ENCODE measurements around the gene RNF145.
"Not testable (repeated sequence)": the region's sequence is repeated elsewhere in the genome, so short reads cannot be mapped to it uniquely, and the experiment has no call there.

RNF145 gene

DNA sequence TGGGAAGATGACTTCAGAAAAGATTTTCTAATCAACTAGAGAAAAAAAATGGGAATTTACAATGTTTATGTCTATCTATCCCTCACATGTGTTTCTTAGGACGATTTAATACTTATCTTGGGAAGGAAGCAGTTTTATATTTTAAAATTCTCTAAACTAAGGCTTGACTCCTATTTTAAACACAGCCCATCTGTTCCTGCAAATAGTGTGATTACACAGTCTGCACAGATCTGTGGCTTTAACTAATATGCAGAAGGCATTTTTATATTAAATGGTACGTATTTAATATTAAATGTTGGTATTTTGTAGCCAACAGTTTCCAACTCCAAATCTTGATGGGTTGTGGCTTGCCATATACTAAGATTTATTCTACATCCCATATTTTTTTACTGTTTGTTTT, 56.5 kb downstream of the RNF145 start:
- no peak for DNase-seq

GRCh38 chr5:159149085-159149484, 60.3 kb downstream of the RNF145 start:
- no peak for DNase-seq

DNA sequence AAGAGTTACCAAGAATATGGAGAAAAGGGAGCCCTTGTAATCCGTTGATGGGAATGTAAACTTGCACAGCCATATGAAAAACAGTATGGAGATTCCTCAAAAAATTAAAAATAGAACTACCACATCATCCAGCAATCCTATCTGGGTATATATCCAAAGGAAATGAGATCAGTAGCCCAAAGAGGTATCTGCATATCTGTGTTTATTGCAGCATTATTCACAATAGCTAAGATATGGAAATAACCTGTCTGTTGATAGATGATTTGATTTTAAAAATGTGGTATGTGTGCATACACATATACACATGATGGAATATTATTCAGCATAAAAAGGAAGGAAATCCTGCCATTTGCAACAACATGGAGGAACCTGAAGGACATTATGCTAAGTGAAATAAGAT, 61.4 kb downstream of the RNF145 start:
- DNase-seq = no peak

DNA sequence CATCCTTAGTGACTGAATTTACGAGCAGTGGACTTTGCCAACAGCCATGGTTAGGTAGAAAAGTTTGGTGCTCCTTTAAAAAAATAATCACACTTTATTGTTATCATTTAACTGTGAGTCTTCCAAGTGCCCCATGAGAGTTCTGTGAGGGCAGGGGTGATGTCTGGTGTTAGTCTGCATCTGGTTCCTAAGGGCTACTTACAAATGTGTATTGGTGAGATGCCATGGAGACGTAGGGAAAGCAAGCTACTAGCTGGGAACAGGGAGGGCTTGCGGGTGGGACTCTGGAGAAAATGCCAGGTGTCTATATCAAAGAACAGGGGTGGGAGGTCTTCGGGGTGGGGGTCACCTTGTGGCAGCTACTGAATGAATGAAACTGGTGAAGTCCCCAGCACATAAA, 62.5 kb downstream of the RNF145 start:
- no peak for DNase-seq

DNA sequence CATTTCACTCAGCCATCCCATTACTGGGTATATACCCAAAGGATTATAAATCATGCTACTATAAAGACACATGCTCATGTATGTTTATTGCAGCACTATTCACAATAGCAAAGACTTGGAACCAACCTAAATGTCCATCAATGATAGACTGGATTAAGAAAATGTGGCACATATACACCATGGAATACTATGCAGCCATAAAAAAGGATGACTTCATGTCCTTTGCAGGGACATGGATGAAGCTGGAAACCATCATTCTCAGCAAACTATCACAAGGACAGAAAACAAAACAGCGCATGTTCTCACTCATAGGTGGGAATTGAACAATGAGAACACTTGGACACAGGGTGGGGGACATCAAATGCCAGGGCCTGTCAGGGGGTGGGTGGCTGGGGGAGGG, 64.2 kb downstream of the RNF145 start:
- not testable (repeated sequence) for DNase-seq

DNA sequence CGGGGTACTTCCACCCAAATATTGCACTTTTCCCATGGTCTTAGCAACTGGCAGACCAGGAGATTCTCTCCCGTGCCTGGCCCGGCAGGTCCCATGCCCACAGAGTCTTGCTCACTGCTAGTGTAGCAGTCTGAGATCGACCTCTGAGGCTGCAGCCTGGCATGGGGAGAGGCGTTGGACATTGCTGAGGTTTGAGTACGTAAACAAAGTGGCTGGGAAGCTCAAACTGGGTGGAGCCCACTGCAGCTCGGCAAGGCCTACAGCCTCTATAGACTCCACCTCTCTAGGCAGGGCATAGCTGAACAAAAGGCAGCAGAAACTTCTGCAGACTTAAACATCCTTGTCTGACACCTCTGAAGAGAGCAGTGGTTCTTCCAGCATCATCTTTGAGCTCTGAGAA, 69.6 kb downstream of the RNF145 start:
- no peak for DNase-seq

GRCh38 chr5:159135896-159136531, 73.3 kb downstream of the RNF145 start:
- DNase-seq = no peak

- no peak for DNase-seq
Observed at GRCh38 chr5:159133041-159133741, 76.2 kb downstream of the RNF145 start.

GRCh38 chr5:159132429-159133040, 76.8 kb downstream of the RNF145 start:
- DNase-seq = no peak

DNA sequence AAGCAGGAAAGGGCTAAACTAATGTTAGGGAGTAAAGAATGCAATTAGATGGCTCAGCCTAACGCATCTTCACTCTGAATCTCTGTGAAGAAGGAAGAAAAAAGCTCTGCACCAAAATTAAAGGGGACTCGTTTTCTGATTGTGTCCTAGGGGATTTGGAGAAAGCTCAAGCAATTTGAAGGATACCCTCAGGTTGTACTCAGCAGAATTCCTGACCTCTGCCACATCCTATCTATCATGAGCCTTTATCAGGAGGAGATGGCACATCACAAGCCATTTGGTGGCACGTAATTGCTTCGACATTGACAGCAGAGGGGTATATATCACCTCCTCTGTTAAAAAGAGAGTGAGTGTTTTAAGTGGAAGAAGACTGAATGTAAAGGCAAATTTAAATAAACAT, 77.4 kb downstream of the RNF145 start:
- DNase-seq = no peak

- no peak for DNase-seq
Observed at GRCh38 chr5:159130871-159131270, 78.5 kb downstream of the RNF145 start.

GRCh38 chr5:159128070-159128541, 81.2 kb downstream of the RNF145 start:
- DNase-seq = no peak

DNA sequence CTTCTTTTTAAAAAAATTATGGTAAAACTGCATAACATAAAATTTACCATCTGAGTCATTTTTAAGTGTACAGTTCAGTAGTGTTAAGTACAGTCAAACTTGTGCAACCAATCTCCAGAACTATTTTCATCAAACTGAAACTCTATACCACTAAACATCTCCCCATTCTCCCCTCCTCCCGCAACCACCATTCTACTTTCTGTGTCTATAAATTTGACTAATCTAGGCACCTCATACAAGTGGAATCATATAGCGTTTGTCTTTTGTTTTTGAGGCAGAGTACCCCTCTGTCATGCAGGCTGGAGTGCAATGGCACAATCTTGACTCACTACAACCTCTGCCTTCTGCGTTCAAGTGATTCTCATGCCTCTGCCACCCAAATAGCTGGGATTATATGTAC, 85.7 kb downstream of the RNF145 start:
- no peak for DNase-seq

- DNase-seq = no peak
Observed at GRCh38 chr5:159123189-159123588, 86.2 kb downstream of the RNF145 start.

DNA sequence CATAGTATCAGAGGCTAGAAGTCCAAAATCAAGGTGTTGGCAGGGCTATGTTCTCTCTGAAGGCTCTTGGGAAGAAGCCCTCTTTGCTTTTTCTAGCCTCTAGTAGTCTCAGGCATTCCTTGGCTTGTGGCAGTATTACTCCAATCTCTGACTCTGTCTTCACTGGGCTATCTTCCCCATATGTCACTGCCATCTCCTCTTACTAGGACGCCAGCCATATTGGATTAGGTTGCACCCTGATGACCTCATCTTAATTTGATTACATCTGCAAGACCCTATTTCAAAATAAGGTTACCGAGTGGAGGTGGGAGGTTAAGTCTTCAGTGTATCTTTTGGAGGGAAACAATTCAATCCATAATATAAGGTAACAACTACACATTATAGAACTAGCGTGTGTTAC, 88.3 kb downstream of the RNF145 start:
- no peak for DNase-seq

GRCh38 chr5:159120446-159120845, 88.9 kb downstream of the RNF145 start:
- DNase-seq = no peak

DNA sequence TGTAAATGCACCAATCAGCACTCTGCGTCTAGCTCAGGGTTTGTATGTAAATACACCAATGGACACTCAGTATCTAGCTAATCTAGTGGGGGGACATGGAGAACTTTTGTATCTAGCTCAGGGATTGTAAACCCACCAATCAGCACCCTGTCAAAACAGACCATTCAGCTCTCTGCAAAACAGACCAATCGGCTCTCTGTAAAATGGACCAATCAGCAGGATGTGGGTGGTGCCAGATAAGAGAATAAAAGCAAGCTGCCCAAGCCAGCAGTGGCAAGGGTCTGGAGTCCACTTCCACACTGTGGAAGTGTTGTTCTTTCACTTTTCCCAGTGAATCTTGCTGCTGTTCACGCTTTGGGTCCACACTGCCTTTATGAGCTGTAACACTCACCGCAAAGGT, 89.5 kb downstream of the RNF145 start:
- DNase-seq = not testable (repeated sequence)

DNA sequence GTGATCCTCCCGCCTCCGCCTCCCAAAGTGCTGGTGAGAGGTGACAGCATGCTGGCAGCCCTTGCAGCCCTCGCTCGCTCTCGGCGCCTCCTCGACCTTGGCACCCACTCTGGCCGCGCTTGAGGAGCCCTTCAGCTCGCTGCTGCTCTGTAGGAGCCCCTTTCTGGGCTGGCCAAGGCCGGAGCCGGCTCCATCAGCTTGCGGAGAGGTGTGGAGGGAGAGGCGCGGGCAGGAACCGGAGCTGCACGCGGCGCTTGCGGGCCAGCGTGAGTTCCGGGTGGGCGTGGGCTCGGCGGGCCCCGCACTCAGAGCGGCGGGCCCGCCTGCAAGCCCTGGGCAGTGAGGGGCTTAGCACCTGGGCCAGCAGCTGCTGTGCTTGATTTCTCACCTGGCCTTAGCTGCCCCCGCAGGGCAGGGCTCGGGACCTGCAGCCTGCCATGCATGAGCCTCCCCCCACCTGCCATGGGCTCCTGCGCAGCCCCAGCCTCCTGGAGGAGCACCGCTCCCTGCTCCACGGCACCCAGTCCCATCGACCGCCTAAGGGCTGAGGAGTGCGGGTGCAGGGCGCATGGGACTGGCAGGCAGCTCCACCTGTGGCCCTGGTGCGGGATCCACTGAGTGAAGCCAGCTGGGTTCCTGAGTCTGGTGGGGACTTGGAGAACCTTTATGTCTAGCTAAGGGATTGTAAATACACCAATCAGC, 90.2 kb downstream of the RNF145 start:
- not testable (repeated sequence) for DNase-seq

DNA sequence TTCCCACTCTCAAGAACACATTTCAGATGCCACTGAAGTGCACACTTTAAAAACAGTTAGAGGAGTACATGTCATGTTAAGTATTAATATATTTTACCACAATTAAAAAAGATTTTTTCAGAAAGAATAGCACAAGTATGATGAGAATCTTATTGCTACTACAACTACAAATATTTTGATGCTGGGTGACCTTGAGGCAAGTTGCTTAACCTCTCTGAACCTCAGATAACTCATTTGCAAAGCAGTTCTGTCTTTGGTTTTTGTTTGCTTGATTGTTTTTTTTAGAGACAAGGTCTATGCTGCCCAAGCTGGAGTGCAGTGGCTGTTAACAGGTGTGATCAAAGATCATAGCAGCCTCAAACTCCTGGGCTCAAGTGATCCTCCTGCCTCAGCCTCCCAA, 95.9 kb downstream of the RNF145 start:
- no peak for DNase-seq

DNA sequence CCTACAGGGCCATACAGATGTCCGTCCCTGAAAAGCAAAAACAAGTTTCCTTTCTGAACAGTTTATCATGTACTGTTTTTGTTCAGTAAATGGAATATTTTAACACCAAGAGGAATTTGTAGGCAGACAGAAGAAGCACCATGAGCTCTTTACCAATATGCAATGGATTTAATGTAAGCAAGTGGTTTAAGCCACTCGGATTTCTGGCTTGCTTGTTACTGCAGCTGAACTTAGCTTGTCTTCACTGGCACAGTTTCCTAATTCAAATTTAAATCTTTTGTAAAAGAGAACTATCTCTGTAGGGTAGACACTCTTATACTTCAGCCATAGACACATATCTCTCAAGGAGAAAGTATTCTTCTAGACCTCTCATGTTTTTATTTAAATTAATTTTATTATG, 96.9 kb downstream of the RNF145 start:
- DNase-seq = no peak
